GM19099 (cell line): ENCODE data around the gene BECN2.

ENCODE experiments used
- POLR2A ChIP-seq: IDR thresholded peaks from 3 replicates; pipeline ENCODE4 v1.6.1; 2011; ENCODE audit warnings: low read depth; ENCODE audit not compliant: insufficient read length; ENCODE audit errors: extremely low read depth

Gene BECN2

GRCh38 chr1:242002510-242002909 lies 44.9 kb downstream of the BECN2 start:
- TF ChIP-seq POLR2A = no peak

- no peak for TF ChIP-seq POLR2A
These were observed 47.4 kb downstream of the BECN2 start for GRCh38 chr1:242004751-242005495.

- no peak for TF ChIP-seq POLR2A
These were observed 48.4 kb downstream of the BECN2 start for GRCh38 chr1:242005866-242006535.

GRCh38 chr1:242006976-242007375 lies 49.4 kb downstream of the BECN2 start:
- TF ChIP-seq POLR2A = no peak
